Skeletal muscle satellite cell (primary cell): ENCODE data around the gene ZNF586.
"Not testable (repeated sequence)": the region's sequence is repeated elsewhere in the genome, so short reads cannot be mapped to it uniquely, and the experiment has no call there.

Experiments
- H3K27me3 ChIP-seq: 2 replicates; pipeline ENCODE4 v1.7.0; 2013; ENCODE audit warnings: low read length; ENCODE audit not compliant: control insufficient read depth, insufficient read depth
- H3K36me3 ChIP-seq: 2 replicates; pipeline ENCODE4 v1.7.0; 2013; ENCODE audit warnings: mild to moderate bottlenecking, control low read depth, low read length; ENCODE audit not compliant: insufficient read depth
- H3K4me1 ChIP-seq: 2 replicates; pipeline ENCODE4 v1.7.0; 2013; ENCODE audit warnings: low read length; ENCODE audit not compliant: control insufficient read depth, insufficient read depth
- H3K4me2 ChIP-seq: 2 replicates; pipeline ENCODE4 v1.7.0; 2013; ENCODE audit warnings: mild to moderate bottlenecking, low read length
- H3K4me3 ChIP-seq: 2 replicates; pipeline ENCODE4 v1.7.0; 2013; ENCODE audit warnings: low read length
- H3K9ac ChIP-seq: 2 replicates; pipeline ENCODE4 v1.7.0; 2013; ENCODE audit warnings: mild to moderate bottlenecking, low read depth, low read length, moderate library complexity
- H3K9me3 ChIP-seq: replicated peaks from 2 replicates; pipeline ENCODE4 v1.7.0; 2013; ENCODE audit warnings: mild to moderate bottlenecking, control low read depth, low read length

Gene ZNF586

DNA sequence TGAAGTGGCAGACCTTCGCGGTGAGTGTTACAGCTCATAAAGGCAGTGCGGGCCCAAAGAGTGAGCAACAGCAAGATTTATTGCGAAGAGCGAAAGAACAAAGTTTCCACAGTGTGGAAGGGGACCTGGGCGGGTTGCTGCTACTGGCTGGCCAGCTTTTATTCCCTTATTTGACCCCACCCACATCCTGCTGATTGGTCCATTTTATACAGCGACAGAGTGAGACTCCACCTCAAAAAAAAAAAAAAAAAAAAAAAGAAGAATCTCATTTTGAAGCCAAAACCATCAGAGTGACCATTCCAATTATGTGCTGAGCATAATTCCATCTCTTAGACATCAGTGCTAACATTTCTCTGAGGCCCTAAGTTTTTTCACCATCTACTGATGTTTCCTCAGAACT lies 47.2 kb downstream of the ZNF586 start:
- Histone ChIP-seq H3K27me3 (no peaks in the 10 kb centered on the region), H3K9me3 (no peaks in the 10 kb centered on the region), H3K4me1 (peaks cover 13% of the 10 kb centered on the region), H3K36me3 (peaks cover 5% of the 10 kb centered on the region), H3K4me2 (no peak overlapping the region), H3K4me3 (no peak overlapping the region), H3K9ac (no peak overlapping the region)

- no peaks in the 10 kb centered on the region for H3K9me3 ChIP-seq
- peaks cover under 1% of the 10 kb centered on the region for H3K36me3 ChIP-seq
- no peaks in the 10 kb centered on the region for H3K27me3 ChIP-seq
- no peak overlapping the region for H3K4me3 ChIP-seq
- H3K4me2 ChIP-seq = no peak overlapping the region
- H3K9ac ChIP-seq = no peak overlapping the region
- peaks cover 13% of the 10 kb centered on the region for H3K4me1 ChIP-seq
Observed at GRCh38 chr19:57817976-57818375, 48.5 kb downstream of the ZNF586 start.

DNA sequence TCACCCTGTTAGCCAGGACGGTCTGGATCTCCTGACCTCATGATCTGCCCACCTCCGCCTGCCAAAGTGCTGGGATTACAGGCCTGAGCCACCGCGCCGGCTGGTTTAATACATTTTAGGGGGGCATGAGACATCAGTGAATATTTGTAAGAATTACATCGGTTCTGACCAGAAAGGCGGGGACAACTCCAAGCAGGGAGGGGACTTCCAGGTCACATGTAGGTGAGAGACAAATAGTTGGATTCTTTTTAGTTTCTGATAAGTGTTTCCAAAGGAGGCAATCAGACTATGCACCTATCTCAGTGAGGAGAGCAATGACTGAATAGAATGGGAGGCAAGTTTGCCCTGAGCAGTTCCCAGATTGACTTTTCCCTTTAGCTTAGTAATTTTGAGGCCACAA lies 48.9 kb downstream of the ZNF586 start:
- Histone ChIP-seq H3K9ac (no peak overlapping the region), H3K36me3 (no peaks in the 10 kb centered on the region), H3K4me2 (no peak overlapping the region), H3K4me3 (no peak overlapping the region), H3K4me1 (peaks cover 13% of the 10 kb centered on the region), H3K9me3 (no peaks in the 10 kb centered on the region), H3K27me3 (no peaks in the 10 kb centered on the region)

GRCh38 chr19:57819475-57820148 lies 50.1 kb downstream of the ZNF586 start:
- no peaks in the 10 kb centered on the region for H3K36me3 ChIP-seq
- peak overlapping the region; percentile 77 for H3K4me2 ChIP-seq
- no peaks in the 10 kb centered on the region for H3K9me3 ChIP-seq
- H3K9ac ChIP-seq = peak overlapping the region; percentile 90
- H3K4me3 ChIP-seq = peak overlapping the region; percentile 87
- no peaks in the 10 kb centered on the region for H3K27me3 ChIP-seq
- H3K4me1 ChIP-seq = peaks cover 7% of the 10 kb centered on the region

DNA sequence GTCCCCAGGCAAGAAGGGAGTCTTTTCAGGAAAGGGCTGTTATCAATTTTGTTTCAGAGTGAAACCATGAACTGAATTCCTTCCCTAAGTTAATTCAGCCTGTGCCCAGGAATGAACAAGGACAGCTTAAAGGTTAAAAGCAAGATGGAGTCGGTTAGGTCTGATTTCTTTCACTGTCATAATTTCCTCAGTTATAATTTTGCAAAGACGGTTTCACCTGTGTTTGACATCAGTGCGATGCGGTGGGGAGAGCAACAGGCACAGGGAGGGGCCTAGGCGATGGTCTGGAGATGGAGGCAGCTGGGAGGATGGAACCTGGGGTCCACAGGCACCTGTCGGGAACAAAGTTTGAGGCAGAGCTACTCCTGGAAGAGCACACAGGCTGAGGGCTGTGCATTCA lies 51.1 kb downstream of the ZNF586 start:
- peak overlapping the region; percentile 90 for H3K9ac ChIP-seq
- H3K9me3 ChIP-seq = no peaks in the 10 kb centered on the region
- no peaks in the 10 kb centered on the region for H3K27me3 ChIP-seq
- peaks cover 7% of the 10 kb centered on the region for H3K4me1 ChIP-seq
- H3K4me3 ChIP-seq = peak overlapping the region; percentile 87
- no peaks in the 10 kb centered on the region for H3K36me3 ChIP-seq
- peak overlapping the region; percentile 77 for H3K4me2 ChIP-seq

DNA sequence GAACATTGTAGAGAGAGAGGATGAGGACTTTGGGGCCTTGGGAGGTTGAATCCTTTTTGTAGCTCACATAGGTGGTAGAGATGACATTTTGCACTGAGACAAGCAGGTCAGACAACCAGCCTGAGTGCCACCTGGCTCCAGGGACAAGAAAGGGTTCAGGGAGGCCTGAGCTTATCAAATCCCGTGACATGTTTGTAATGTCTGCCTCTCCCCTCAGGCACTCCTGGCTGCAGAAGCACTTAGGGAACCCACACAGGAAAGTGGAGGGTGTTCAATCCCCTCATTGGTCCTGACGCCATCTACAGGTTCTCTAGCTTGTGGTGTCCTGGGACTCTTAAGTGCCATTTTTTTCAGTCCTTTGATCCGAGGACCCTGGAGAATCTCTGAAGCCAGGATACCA lies 51.6 kb downstream of the ZNF586 start:
- not testable (repeated sequence) for H3K4me1 ChIP-seq, H3K9me3 ChIP-seq, H3K36me3 ChIP-seq, H3K27me3 ChIP-seq, H3K9ac ChIP-seq
- H3K4me2 ChIP-seq = peak overlapping the region; percentile 77
- peak overlapping the region; percentile 87 for H3K4me3 ChIP-seq

- H3K9me3 ChIP-seq, H3K4me3 ChIP-seq, H3K4me2 ChIP-seq, H3K27me3 ChIP-seq, H3K36me3 ChIP-seq, H3K9ac ChIP-seq, H3K4me1 ChIP-seq: not testable (repeated sequence)
Observed at GRCh38 chr19:57821501-57821900, 52.0 kb downstream of the ZNF586 start.

GRCh38 chr19:57823155-57823554 lies 53.7 kb downstream of the ZNF586 start:
- H3K4me2 ChIP-seq, H3K9ac ChIP-seq, H3K4me1 ChIP-seq, H3K36me3 ChIP-seq, H3K4me3 ChIP-seq, H3K27me3 ChIP-seq, H3K9me3 ChIP-seq: not testable (repeated sequence)

DNA sequence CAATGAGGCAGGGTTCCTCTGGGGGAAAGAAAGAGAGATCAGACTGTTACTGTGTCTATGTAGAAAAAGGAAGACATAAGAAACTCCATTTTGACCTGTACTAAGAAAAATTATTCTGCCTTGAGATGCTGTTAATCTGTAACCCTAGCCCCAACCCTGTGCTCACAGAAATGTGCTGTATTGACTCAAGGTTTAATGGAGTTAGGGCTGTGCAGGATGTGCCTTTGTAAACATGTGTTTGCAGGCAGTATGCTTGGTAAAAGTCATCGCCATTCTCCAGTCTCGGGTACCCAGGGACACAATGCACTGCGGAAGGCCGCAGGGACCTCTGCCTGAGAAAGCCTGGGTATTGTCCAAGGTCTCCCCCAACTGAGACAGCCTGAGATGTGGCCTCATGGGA lies 54.1 kb downstream of the ZNF586 start:
- H3K4me3 ChIP-seq, H3K9ac ChIP-seq: not testable (repeated sequence)

GRCh38 chr19:57825511-57825910 lies 56.0 kb downstream of the ZNF586 start:
- H3K4me3 ChIP-seq = no peak overlapping the region
- H3K9me3 ChIP-seq = peaks cover 2% of the 10 kb centered on the region
- H3K27me3 ChIP-seq = no peaks in the 10 kb centered on the region
- peaks cover 5% of the 10 kb centered on the region for H3K4me1 ChIP-seq
- H3K4me2 ChIP-seq = no peak overlapping the region
- no peak overlapping the region for H3K9ac ChIP-seq
- peaks cover 14% of the 10 kb centered on the region for H3K36me3 ChIP-seq

More for the DNA sequence above, 54.1 kb downstream of the ZNF586 start:
- not testable (repeated sequence) for H3K9me3 ChIP-seq, H3K4me1 ChIP-seq, H3K4me2 ChIP-seq, H3K27me3 ChIP-seq, H3K36me3 ChIP-seq

GRCh38 chr19:57829316-57829715 lies 59.8 kb downstream of the ZNF586 start:
- Histone ChIP-seq H3K4me3 (no peak overlapping the region), H3K9ac (no peak overlapping the region), H3K4me1 (no peaks in the 10 kb centered on the region), H3K27me3 (no peaks in the 10 kb centered on the region), H3K9me3 (peaks cover 2% of the 10 kb centered on the region), H3K4me2 (no peak overlapping the region), H3K36me3 (peaks cover 14% of the 10 kb centered on the region)

GRCh38 chr19:57830071-57830602 lies 60.7 kb downstream of the ZNF586 start, which contains the start of gene ZNF587B:
TSS of gene ZNF587B (plus strand) at chr19:57830299. CDS start at chr19:57830529, 230 bp downstream.
- H3K4me2 ChIP-seq = peak within 1 kb of the TSS; percentile 69
- H3K27me3 ChIP-seq = no peaks in the 10 kb centered on the region
- H3K4me3 ChIP-seq = peak within 1 kb of the TSS; percentile 63
- H3K4me1 ChIP-seq = no peaks in the 10 kb centered on the region
- no peak within 1 kb of the TSS for H3K9ac ChIP-seq
- peaks cover 14% of the 10 kb centered on the region for H3K36me3 ChIP-seq
- peaks cover 2% of the 10 kb centered on the region for H3K9me3 ChIP-seq
